HCT116 (cell line): ENCODE measurements around the gene CLIC5.

Source experiments
- CTCF ChIP-seq, 3 experiments: fragments of 200-600 bp in 1 of 3; sonication (generic) in 1 of 3; IDR thresholded peaks in 2 of 3; conservative IDR thresholded peaks in 1 of 3; 2 replicates each; pipeline ENCODE4 v1.5.1; 2012 to 2017; ENCODE audit warnings: low read depth in 2 of 3, low read length in 2 of 3, antibody characterized with exemption in 1 of 3, borderline replicate concordance in 1 of 3, control low read depth in 1 of 3, mild to moderate bottlenecking in 1 of 3, mixed read lengths in 1 of 3, mixed run types in 1 of 3, moderate library complexity in 1 of 3; ENCODE audit not compliant: insufficient read depth in 1 of 3
- EZH2 ChIP-seq: fragments of 200-600 bp; sonication (generic); IDR thresholded peaks from 2 replicates; pipeline ENCODE4 v1.6.1; 2017; ENCODE audit warnings: antibody characterized with exemption, mixed run types
- EZH2phosphoT487 ChIP-seq: fragments of 200-600 bp; IDR thresholded peaks from 2 replicates; pipeline ENCODE4 v1.6.1; 2018; ENCODE audit warnings: antibody characterized with exemption, borderline replicate concordance
- JUND ChIP-seq: IDR thresholded peaks from 2 replicates; pipeline ENCODE4 v1.6.1; 2012
- POLR2A ChIP-seq: IDR thresholded peaks from 2 replicates; pipeline ENCODE4 v1.7.0; 2011; ENCODE audit warnings: borderline replicate concordance; ENCODE audit not compliant: insufficient read depth, insufficient read length; ENCODE audit errors: extremely low read depth
- POLR2AphosphoS5 ChIP-seq: IDR thresholded peaks from 2 replicates; pipeline ENCODE4 v1.6.1; 2011; ENCODE audit warnings: mild to moderate bottlenecking, low read depth, low read length, moderate library complexity
- ZBTB33 ChIP-seq: IDR thresholded peaks from 2 replicates; pipeline ENCODE4 v1.6.1; 2011; ENCODE audit warnings: mild to moderate bottlenecking, low read length, moderate library complexity; ENCODE audit not compliant: insufficient replicate concordance; ENCODE audit errors: extremely low read depth
- ZFX ChIP-seq: fragments of 450-650 bp; IDR thresholded peaks from 2 replicates; pipeline ENCODE4 v1.6.1; 2017
- ZNF274 ChIP-seq: fragments of 200-500 bp; sonication (Bioruptor generic); IDR thresholded peaks from 2 replicates; pipeline ENCODE4 v1.6.1; 2014; ENCODE audit warnings: mild to moderate bottlenecking, low read depth, low read length, inconsistent platforms

DNA sequence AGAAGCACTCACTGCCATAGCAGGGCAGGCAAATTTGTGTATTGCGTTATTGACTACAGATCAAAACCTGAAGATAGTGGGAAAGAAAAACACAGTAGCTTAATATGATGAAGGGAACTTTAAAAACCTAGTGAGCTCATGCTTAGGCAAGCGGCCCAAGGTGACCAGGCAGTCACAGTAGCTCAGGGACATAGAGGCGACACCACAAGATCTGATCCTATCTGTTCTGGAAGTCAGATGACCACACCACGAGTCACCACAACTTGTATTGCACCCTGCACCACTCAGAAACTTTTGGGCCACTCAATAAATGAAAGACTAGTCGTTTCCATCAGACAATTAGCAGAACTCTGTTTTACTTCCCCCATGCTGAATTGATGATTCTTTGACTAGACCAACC, 4.9 kb downstream of the CLIC5 start:
- TF ChIP-seq CTCF (IDR thresholded peaks at IDR 0.05 in 2 of 3, conservative IDR thresholded peaks at IDR 0.05 in 1 of 3; ENCODE audit: borderline replicate concordance in 1 of 3, insufficient read depth in 1 of 3, low read depth in 2 of 3, low read length in 2 of 3) (no peak), ZFX (no peak), ZNF274 (no peak), ZBTB33 (no peak), EZH2phosphoT487 (no peak), POLR2A (no peak), EZH2 (no peak), POLR2AphosphoS5 (no peak), JUND (no peak)
